Fibroblast of mammary gland (primary cell): Measurements from ENCODE around the gene ZNF19.

Experiments used
- DNase-seq: peaks from one replicate; pipeline ENCODE4 v3.0.0-alpha.2; 2010; ENCODE audit warnings: low read depth
- H3K4me3 ChIP-seq: 2 replicates; pipeline ENCODE4 v1.5.1; 2011; ENCODE audit warnings: low read depth, mild to moderate bottlenecking, low read length, moderate library complexity; ENCODE audit not compliant: control insufficient read depth
- CTCF ChIP-seq: conservative IDR thresholded peaks from 2 replicates; pipeline ENCODE4 v1.5.1; 2011; ENCODE audit warnings: low read depth, low read length, inconsistent platforms; ENCODE audit not compliant: control insufficient read depth, insufficient read depth

ZNF19 gene

GRCh38 chr16:71493213-71493612 is 4.1 kb upstream of the ZNF19 start:
- H3K4me3 ChIP-seq, result no peak overlapping the region
- no peak for DNase-seq
- TF ChIP-seq CTCF, result no peak

GRCh38 chr16:71492786-71493185 is 3.7 kb upstream of the ZNF19 start:
- TF ChIP-seq CTCF, result no peak
- no peak overlapping the region for H3K4me3 ChIP-seq
- DNase-seq, result no peak

GRCh38 chr16:71491054-71491453 is 1.9 kb upstream of the ZNF19 start:
- DNase-seq, result no peak
- no peak for TF ChIP-seq CTCF
- H3K4me3 ChIP-seq, result no peak overlapping the region

- no peak for TF ChIP-seq CTCF
Measured at GRCh38 chr16:71490361-71490760, 1.2 kb upstream of the ZNF19 start.

GRCh38 chr16:71484006-71484893 is 4.9 kb downstream of the ZNF19 start:
- TF ChIP-seq CTCF, result no peak
- peak; percentile 96 for DNase-seq

More at GRCh38 chr16:71490361-71490760, 1.2 kb upstream of the ZNF19 start:
- DNase-seq, result no peak
- no peak overlapping the region for H3K4me3 ChIP-seq

GRCh38 chr16:71482569-71482968 is 6.6 kb downstream of the ZNF19 start:
- TF ChIP-seq CTCF, result no peak
- DNase-seq, result no peak
- no peak overlapping the region for H3K4me3 ChIP-seq

More at GRCh38 chr16:71484006-71484893, 4.9 kb downstream of the ZNF19 start:
- H3K4me3 ChIP-seq, result peak overlapping the region; percentile 91
